Endothelial cell of umbilical vein (primary cell): ENCODE results near the gene LRRC8E. TPM values are rescaled to one million over a fixed set of nuclear protein-coding genes. Genes with fewer than 3 reads are reported as not detected.

Experiments used
- BruUV-seq: library from RNA; stranded (reverse); fragments of 400-500 nt; replicated peaks from 2 replicates; lab custom pipeline; 2021; lab: Mats Ljungman, UMichigan
- CTCF ChIA-PET: fragments of 300-600, 350-600 bp; sonication (Branson Sonifier 250); formaldehyde crosslinking; loops from one replicate; lab custom pipeline; 2021; ENCODE audit warnings: antibody characterized with exemption, inconsistent platforms; lab: Charles Lee
- POLR2A ChIA-PET: fragments of 300-600, 350-600 bp; sonication (Branson Sonifier 250); formaldehyde crosslinking; loops from one replicate; lab custom pipeline; 2021; ENCODE audit warnings: antibody characterized with exemption, inconsistent platforms; lab: Charles Lee
- DNase-seq: peaks from one replicate; pipeline ENCODE4 v3.0.0-alpha.2; 2011; ENCODE audit warnings: low read depth, low spot score
- FAIRE-seq: peaks from 2 replicates; lab custom pipeline; 2011; peaks lifted over from hg19 to GRCh38; lab: Jason Lieb, UNC
- H2AFZ ChIP-seq: 2 replicates; pipeline ENCODE4 v1.6.0; 2012; ENCODE audit warnings: low read depth, low read length, control low read depth, inconsistent platforms
- H3K27ac ChIP-seq: 2 replicates; pipeline ENCODE4 v1.5.1; 2011; ENCODE audit warnings: low read depth, mild to moderate bottlenecking, control low read depth, low read length, moderate library complexity; ENCODE audit not compliant: insufficient read depth
- H3K27me3 ChIP-seq, 2 experiments: 2 replicates each; pipeline versions ENCODE4 v1.6.0 to v1.6.1; 2011; ENCODE audit warnings: low read length in 2 of 2, mixed read lengths in 1 of 2; ENCODE audit not compliant: control insufficient read depth in 2 of 2, insufficient read depth in 2 of 2
- H3K36me3 ChIP-seq, 2 experiments: 2 replicates in 1 of 2; 3 replicates in 1 of 2; pipeline ENCODE4 v1.5.1; 2011; ENCODE audit warnings: low read length in 2 of 2, mild to moderate bottlenecking in 1 of 2, moderate library complexity in 1 of 2; ENCODE audit not compliant: control insufficient read depth in 2 of 2, insufficient read depth in 2 of 2; ENCODE audit errors: extremely low read depth in 1 of 2
- H3K4me1 ChIP-seq: 3 replicates; pipeline ENCODE4 v1.5.1; 2011; ENCODE audit warnings: mild to moderate bottlenecking, low read length; ENCODE audit not compliant: control insufficient read depth, insufficient read depth; ENCODE audit errors: extremely low read depth
- H3K4me2 ChIP-seq: 2 replicates; pipeline ENCODE4 v1.6.1; 2011; ENCODE audit warnings: low read length, control low read depth, mixed read lengths; ENCODE audit not compliant: insufficient read depth
- H3K4me3 ChIP-seq, 3 experiments: fragments of 200-600 bp in 1 of 3; sonication (generic), shearing (Covaris generic) in 1 of 3; replicated peaks in 1 of 3; 2 replicates each; pipeline ENCODE4 v1.5.1; 2011 to 2016; ENCODE audit warnings: control low read depth in 3 of 3, low read length in 3 of 3, mild to moderate bottlenecking in 2 of 3, inconsistent platforms in 1 of 3, low read depth in 1 of 3, moderate library complexity in 1 of 3; ENCODE audit not compliant: insufficient read depth in 1 of 3
- H3K79me2 ChIP-seq: 2 replicates; pipeline ENCODE4 v1.6.0; 2012; ENCODE audit warnings: low read length, inconsistent platforms; ENCODE audit not compliant: control insufficient read depth, insufficient read depth
- H3K9ac ChIP-seq: replicated peaks from 2 replicates; pipeline ENCODE3; 2011; ENCODE audit warnings: low read length, control low read depth; ENCODE audit not compliant: insufficient read depth; ENCODE audit errors: extremely low read depth
- H3K9me1 ChIP-seq: replicated peaks from 3 replicates; pipeline ENCODE4 v1.6.0; 2011; ENCODE audit warnings: mild to moderate bottlenecking, low read length; ENCODE audit not compliant: control insufficient read depth, insufficient read depth; ENCODE audit errors: extremely low read depth
- H3K9me3 ChIP-seq: replicated peaks from 2 replicates; pipeline ENCODE4 v1.5.1; 2012; ENCODE audit warnings: low read length, inconsistent platforms; ENCODE audit not compliant: control insufficient read depth, insufficient read depth
- H4K20me1 ChIP-seq: replicated peaks from 2 replicates; pipeline ENCODE3; 2011; ENCODE audit warnings: mild to moderate bottlenecking, low read length; ENCODE audit not compliant: control insufficient read depth, insufficient read depth; ENCODE audit errors: extremely low read depth
- CTCF ChIP-seq, 2 donors: IDR thresholded peaks; 1 replicate in 1 of 2; 2 replicates in 1 of 2; pipeline ENCODE4 v1.5.1; 2011; ENCODE audit warnings: low read length in 2 of 2, mild to moderate bottlenecking in 2 of 2, moderate library complexity in 2 of 2, control low read depth in 1 of 2, inconsistent platforms in 1 of 2, low read depth in 1 of 2; ENCODE audit not compliant: insufficient read depth in 1 of 2; ENCODE audit errors: extremely low read depth in 1 of 2
- EZH2 ChIP-seq: IDR thresholded peaks from 2 replicates; pipeline ENCODE4 v1.6.1; 2012; ENCODE audit warnings: borderline replicate concordance, low read depth, mild to moderate bottlenecking, moderate library complexity, low read length, inconsistent platforms; ENCODE audit not compliant: severe bottlenecking
- FOS ChIP-seq: IDR thresholded peaks from 2 replicates; pipeline ENCODE4 v1.6.1; 2011; ENCODE audit warnings: mild to moderate bottlenecking, low read length, moderate library complexity, borderline replicate concordance; ENCODE audit not compliant: insufficient read depth
- GATA2 ChIP-seq: IDR thresholded peaks from 2 replicates; pipeline ENCODE4 v1.7.0; 2011; ENCODE audit warnings: low read depth, mild to moderate bottlenecking, moderate library complexity, mixed read lengths, low read length; ENCODE audit not compliant: insufficient read length, insufficient read depth
- JUN ChIP-seq: IDR thresholded peaks from 2 replicates; pipeline ENCODE4 v1.6.1; 2011; ENCODE audit warnings: borderline replicate concordance, low read depth; ENCODE audit not compliant: insufficient read length, insufficient read depth
- MAX ChIP-seq: IDR thresholded peaks from 2 replicates; pipeline ENCODE4 v1.6.1; 2011; ENCODE audit not compliant: insufficient read depth, insufficient read length
- MYC ChIP-seq: IDR thresholded peaks from one replicate; pipeline ENCODE4 v1.6.1; 2011; ENCODE audit warnings: mild to moderate bottlenecking, low read depth, low read length
- POLR2A ChIP-seq: IDR thresholded peaks from 2 replicates; pipeline ENCODE4 v1.6.1; 2012; ENCODE audit warnings: low read depth, mild to moderate bottlenecking, control low read depth, low read length
- POLR2AphosphoS5 ChIP-seq: IDR thresholded peaks from 2 replicates; pipeline ENCODE4 v1.6.1; 2012; ENCODE audit warnings: low read depth, mild to moderate bottlenecking, control low read depth, low read length, moderate library complexity; ENCODE audit not compliant: insufficient read depth
- dilution Hi-C: fragments of 300-500 bp; cut with MboI; formaldehyde crosslinking; loops from one replicate; pipeline ENCODE4 v1.15.0; 2019; ENCODE audit warnings: low sequenced_read_pairs; ENCODE audit not compliant: extremely low pct_ligation_motif_present
- intact Hi-C: fragments of 100-400 bp; cut with micrococcal nuclease; formaldehyde crosslinking; loops from one replicate; pipeline ENCODE4 v1.10.0; 2022
- polyA plus RNA-seq, 4 experiments: library from polyadenylated mRNA; depleted of rRNA in 3 of 4; stranded (reverse) in 3 of 4; unstranded in 1 of 4; fragments of >200 nt; gene quantifications; 2 replicates each; pipeline versions ENCODE4 v1.2.1 to v1.2.3, GENCODE V29; 2011 to 2012; ENCODE audit warnings: missing spikeins in 1 of 4
- total RNA-seq: library from RNA; stranded (reverse); gene quantifications from 2 replicates; pipeline ENCODE4 v1.2.3, GENCODE V29; 2021

Gene LRRC8E
- total and polyA plus RNA-seq, 2 donors (not counting 3 experiments of a cell fraction or from before 2014, with no cell fraction given): 1.1 to 1.6 TPM

DNA sequence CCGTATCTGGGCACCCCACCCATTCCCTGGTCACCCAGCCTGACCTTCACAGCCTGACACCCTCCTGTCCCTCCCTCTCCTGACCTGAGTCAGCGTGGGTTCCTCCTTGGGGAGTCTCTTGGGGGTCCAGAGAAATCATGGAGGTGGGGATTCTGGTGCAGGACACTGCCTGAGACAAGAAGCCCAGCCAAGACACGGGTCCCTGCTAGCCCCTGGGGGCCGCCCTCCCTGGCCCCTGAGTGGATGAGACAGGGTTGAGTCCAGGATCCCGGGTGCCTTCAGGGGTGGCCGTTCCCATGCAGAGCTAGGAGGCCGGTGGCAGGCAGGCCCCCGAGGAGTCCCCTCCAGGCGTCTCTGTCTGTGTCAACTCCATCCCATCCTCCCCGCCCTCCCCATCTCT lies 17.0 kb downstream of the LRRC8E start:
- no peak overlapping the region for H2AFZ ChIP-seq
- CTCF ChIA-PET: no interaction called here
- FAIRE-seq (no peak), DNase-seq (no peak)
- no peaks in the 10 kb centered on the region for H3K9me1 ChIP-seq
- no peak overlapping the region for H3K27ac ChIP-seq
- H3K9ac ChIP-seq: no peak overlapping the region
- intact Hi-C loops (no loop called here), dilution Hi-C loops (no loop called here)
- no peaks in the 10 kb centered on the region for H3K9me3 ChIP-seq
- TF ChIP-seq MYC: no peak
- no peak for TF ChIP-seq GATA2
- TF ChIP-seq JUN: no peak
- no peak for TF ChIP-seq FOS
- no peak for TF ChIP-seq EZH2
- TF ChIP-seq MAX: no peak
- TF ChIP-seq CTCF (IDR thresholded peaks at IDR 0.05; ENCODE audit: extremely low read depth in 1 of 2, insufficient read depth in 1 of 2, low read depth in 1 of 2, low read length in 2 of 2): no peak
- TF ChIP-seq POLR2A: no peak
- no peak for TF ChIP-seq POLR2AphosphoS5
- no peaks in the 10 kb centered on the region for H3K27me3 ChIP-seq
- peaks cover 16% of the 10 kb centered on the region for H3K4me1 ChIP-seq
- H3K4me3 ChIP-seq: no peak overlapping the region
- H3K36me3 ChIP-seq: peaks cover 0 to 5% of the 10 kb centered on the region in 2 experiments
- POLR2A ChIA-PET: no interaction called here
- no peaks in the 10 kb centered on the region for H4K20me1 ChIP-seq
- BruUV-seq: no TSS peak
- no peak overlapping the region for H3K4me2 ChIP-seq
- H3K79me2 ChIP-seq: peaks cover 28% of the 10 kb centered on the region
